BE2C (cell line): Measurements from ENCODE around the gene FDPS.

ENCODE experiments used
- DNase-seq: peaks from one replicate; pipeline ENCODE4 v3.0.0-alpha.2; 2020
- H3K27me3 ChIP-seq: fragments of 250-450 bp; sonication (Bioruptor Pico); 2 replicates; pipeline ENCODE4 v1.5.1; 2020; ENCODE audit warnings: mild to moderate bottlenecking
- H3K36me3 ChIP-seq: fragments of 250-450 bp; sonication (Bioruptor Pico); 2 replicates; pipeline ENCODE4 v1.5.1; 2020; ENCODE audit warnings: mild to moderate bottlenecking
- H3K4me1 ChIP-seq: fragments of 250-450 bp; sonication (Bioruptor Pico); 2 replicates; pipeline ENCODE4 v1.5.1; 2020
- H3K4me3 ChIP-seq: 2 replicates; pipeline ENCODE4 v1.5.1; 2011; ENCODE audit warnings: low read depth, low read length
- H3K9me3 ChIP-seq: fragments of 250-450 bp; sonication (Bioruptor Pico); 2 replicates; pipeline ENCODE4 v1.5.1; 2020
- CTCF ChIP-seq: IDR thresholded peaks from 2 replicates; pipeline ENCODE4 v1.5.1; 2012; ENCODE audit warnings: mild to moderate bottlenecking, low read depth, low read length

Gene FDPS

DNA sequence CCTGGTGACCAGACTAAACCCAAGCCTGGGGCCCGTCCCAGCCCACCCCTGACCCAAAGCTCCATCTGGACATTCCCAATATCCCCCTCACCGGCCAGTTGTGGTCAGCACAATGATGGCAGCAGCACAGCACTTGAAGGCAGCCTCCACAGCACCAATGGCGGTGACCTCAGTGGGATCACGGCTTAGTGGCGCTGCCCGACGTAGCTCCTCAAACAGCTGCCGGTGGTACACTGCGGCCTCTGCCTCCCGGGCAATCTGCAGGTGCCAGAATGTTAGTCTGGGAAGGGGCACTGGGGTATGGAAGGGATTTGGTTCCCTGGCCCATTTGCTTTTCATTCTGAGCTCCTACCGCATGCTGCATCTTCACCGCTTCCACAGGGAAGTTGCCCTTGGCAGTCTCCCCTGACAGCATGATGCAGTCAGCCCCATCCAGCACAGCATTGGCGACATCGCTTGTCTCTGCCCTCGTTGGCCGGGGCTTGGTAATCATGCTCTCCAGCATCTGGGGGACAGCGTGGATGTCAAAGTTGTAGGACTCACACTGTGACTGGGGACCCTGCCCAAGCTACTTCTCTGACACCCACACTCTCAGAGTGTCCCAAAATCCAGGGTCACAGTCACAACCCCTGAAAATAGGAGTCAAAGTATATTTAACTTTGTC, 15.4 kb upstream of the FDPS start:
- DNase-seq: no peak
- Histone ChIP-seq H3K9me3 (no peaks in the 10 kb centered on the region), H3K36me3 (no peaks in the 10 kb centered on the region), H3K27me3 (no peaks in the 10 kb centered on the region), H3K4me3 (no peak overlapping the region), H3K4me1 (no peaks in the 10 kb centered on the region)
- no peak for TF ChIP-seq CTCF

GRCh38 chr1:155294520-155295182, 14.0 kb upstream of the FDPS start:
- Histone ChIP-seq H3K4me1 (no peaks in the 10 kb centered on the region), H3K27me3 (no peaks in the 10 kb centered on the region), H3K4me3 (no peak overlapping the region), H3K36me3 (no peaks in the 10 kb centered on the region), H3K9me3 (no peaks in the 10 kb centered on the region)
- TF ChIP-seq CTCF: no peak
- DNase-seq: no peak

- no peaks in the 10 kb centered on the region for H3K27me3 ChIP-seq
- no peaks in the 10 kb centered on the region for H3K4me1 ChIP-seq
- H3K9me3 ChIP-seq: no peaks in the 10 kb centered on the region
- no peak for DNase-seq
- H3K36me3 ChIP-seq: no peaks in the 10 kb centered on the region
- H3K4me3 ChIP-seq: no peak overlapping the region
- no peak for TF ChIP-seq CTCF
Observed at GRCh38 chr1:155295183-155295941, 13.3 kb upstream of the FDPS start.

GRCh38 chr1:155295942-155296267, 12.8 kb upstream of the FDPS start:
- no peak for TF ChIP-seq CTCF
- H3K4me1 ChIP-seq: no peaks in the 10 kb centered on the region
- H3K9me3 ChIP-seq: no peaks in the 10 kb centered on the region
- H3K4me3 ChIP-seq: no peak overlapping the region
- no peak for DNase-seq
- no peaks in the 10 kb centered on the region for H3K27me3 ChIP-seq
- H3K36me3 ChIP-seq: no peaks in the 10 kb centered on the region

GRCh38 chr1:155296661-155297060, 12.0 kb upstream of the FDPS start:
- Histone ChIP-seq H3K36me3 (no peaks in the 10 kb centered on the region), H3K4me1 (no peaks in the 10 kb centered on the region), H3K9me3 (no peaks in the 10 kb centered on the region), H3K27me3 (no peaks in the 10 kb centered on the region), H3K4me3 (no peak overlapping the region)
- no peak for TF ChIP-seq CTCF
- no peak for DNase-seq

GRCh38 chr1:155297384-155297783, 11.3 kb upstream of the FDPS start:
- no peak for TF ChIP-seq CTCF
- DNase-seq: no peak
- Histone ChIP-seq H3K9me3 (no peaks in the 10 kb centered on the region), H3K27me3 (no peaks in the 10 kb centered on the region), H3K4me1 (no peaks in the 10 kb centered on the region), H3K4me3 (no peak overlapping the region), H3K36me3 (no peaks in the 10 kb centered on the region)
